ENCODE data around the gene NUB1.

DNA sequence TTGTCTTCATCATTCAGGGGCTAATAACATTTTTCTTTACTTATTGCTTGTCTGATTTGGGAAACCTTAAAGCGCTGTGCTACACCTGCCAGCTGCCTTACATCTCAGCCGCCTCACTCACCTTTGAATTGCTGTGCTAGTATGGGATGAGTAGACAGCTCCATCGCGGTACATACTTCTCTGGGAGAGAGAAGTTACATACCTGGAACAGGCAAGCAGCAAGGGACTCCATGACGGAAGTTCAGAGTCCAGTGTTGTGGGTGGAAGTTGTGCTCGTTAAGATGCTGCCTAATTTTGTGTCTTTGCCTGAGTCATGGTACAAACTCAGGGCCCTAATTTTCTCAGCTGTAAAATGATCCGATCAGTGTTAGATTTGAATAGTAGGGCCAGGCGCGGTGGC, 1.9 kb downstream of the NUB1 start:
- TF ChIP-seq POLR2A (IDR thresholded peaks at IDR 0.05) = no peak
- TF ChIP-seq, protein P1, sequence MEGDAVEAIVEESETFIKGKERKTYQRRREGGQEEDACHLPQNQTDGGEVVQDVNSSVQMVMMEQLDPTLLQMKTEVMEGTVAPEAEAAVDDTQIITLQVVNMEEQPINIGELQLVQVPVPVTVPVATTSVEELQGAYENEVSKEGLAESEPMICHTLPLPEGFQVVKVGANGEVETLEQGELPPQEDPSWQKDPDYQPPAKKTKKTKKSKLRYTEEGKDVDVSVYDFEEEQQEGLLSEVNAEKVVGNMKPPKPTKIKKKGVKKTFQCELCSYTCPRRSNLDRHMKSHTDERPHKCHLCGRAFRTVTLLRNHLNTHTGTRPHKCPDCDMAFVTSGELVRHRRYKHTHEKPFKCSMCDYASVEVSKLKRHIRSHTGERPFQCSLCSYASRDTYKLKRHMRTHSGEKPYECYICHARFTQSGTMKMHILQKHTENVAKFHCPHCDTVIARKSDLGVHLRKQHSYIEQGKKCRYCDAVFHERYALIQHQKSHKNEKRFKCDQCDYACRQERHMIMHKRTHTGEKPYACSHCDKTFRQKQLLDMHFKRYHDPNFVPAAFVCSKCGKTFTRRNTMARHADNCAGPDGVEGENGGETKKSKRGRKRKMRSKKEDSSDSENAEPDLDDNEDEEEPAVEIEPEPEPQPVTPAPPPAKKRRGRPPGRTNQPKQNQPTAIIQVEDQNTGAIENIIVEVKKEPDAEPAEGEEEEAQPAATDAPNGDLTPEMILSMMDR (IDR thresholded peaks at IDR 0.05) = no peak
